Esophagus squamous epithelium (tissue), 5 donors: ENCODE data around the gene BCAR3. TPM values are rescaled to one million over a fixed set of nuclear protein-coding genes. Genes with fewer than 3 reads are reported as not detected.

Experiments used
- DNase-seq: peaks from one replicate; lab custom pipeline; 2025; lab: John Stamatoyannopoulos, UW
- H3K27ac ChIP-seq, 4 donors: fragments of 200-600 bp; sonication (generic); one replicate each; pipeline ENCODE4 v1.5.1; 2016 to 2019; ENCODE audit warnings: mild to moderate bottlenecking in 1 of 4
- H3K27me3 ChIP-seq, 4 donors: fragments of 200-600 bp; sonication (generic); 1 replicate in 3 of 4; 2 replicates in 1 of 4; pipeline versions ENCODE4 v1.5.1 to v1.6.0; 2017 to 2021; ENCODE audit warnings: antibody characterized with exemption in 1 of 4
- H3K36me3 ChIP-seq, 3 donors: fragments of 200-600 bp; sonication (generic); one replicate each; pipeline ENCODE4 v1.5.1; 2016 to 2019
- H3K4me1 ChIP-seq, 3 donors: fragments of 200-600 bp; sonication (generic); one replicate each; pipeline ENCODE4 v1.5.1; 2017 to 2019
- H3K4me3 ChIP-seq, 4 donors: fragments of 200-600 bp; sonication (generic); 1 replicate in 3 of 4; 2 replicates in 1 of 4; pipeline ENCODE4 v1.5.1; 2016 to 2019; ENCODE audit warnings: mild to moderate bottlenecking in 2 of 4, moderate library complexity in 1 of 4
- H3K9me3 ChIP-seq, 3 donors: fragments of 200-600 bp; sonication (generic); one replicate each; pipeline ENCODE4 v1.5.1; 2016 to 2019
- POLR2A ChIP-seq, 4 donors: fragments of 450-650 bp; IDR thresholded peaks; one replicate each; pipeline ENCODE4 v1.6.1; 2017; ENCODE audit warnings: antibody characterized with exemption in 4 of 4, mild to moderate bottlenecking in 4 of 4, moderate library complexity in 3 of 4
- WGBS, 2 donors: methylation state at CpG; one replicate each; pipeline ENCODE4 v1.1.5; 2018; 5-methylcytosine and 5-hydroxymethylcytosine counted together
- intact Hi-C: fragments of 100-400 bp; cut with DNase I; formaldehyde crosslinking; loops from one replicate; pipeline ENCODE4 v1.15.0; 2022
- total RNA-seq, 4 donors: library from RNA; depleted of rRNA; stranded (reverse); fragments of >200 nt; gene quantifications; one replicate each; pipeline ENCODE4 v1.1.0, GENCODE V29; 2016
- TF ChIP-seq, protein P1 (sequence below), 6 experiments: fragments of 450-650 bp in 4 of 6; fragments of 200-600 bp in 2 of 6; sonication (generic) in 2 of 6; IDR thresholded peaks; one replicate each; pipeline ENCODE4 v1.5.1; 2016 to 2019; ENCODE audit warnings: antibody characterized with exemption in 6 of 6, mild to moderate bottlenecking in 4 of 6, moderate library complexity in 4 of 6
- donor health status: DM: yes; HTN: yes; CAD: no.

BCAR3 gene
- total RNA-seq, 4 donors from 2014 or later = 6.9 to 17.5 (median 9.4) TPM

DNA sequence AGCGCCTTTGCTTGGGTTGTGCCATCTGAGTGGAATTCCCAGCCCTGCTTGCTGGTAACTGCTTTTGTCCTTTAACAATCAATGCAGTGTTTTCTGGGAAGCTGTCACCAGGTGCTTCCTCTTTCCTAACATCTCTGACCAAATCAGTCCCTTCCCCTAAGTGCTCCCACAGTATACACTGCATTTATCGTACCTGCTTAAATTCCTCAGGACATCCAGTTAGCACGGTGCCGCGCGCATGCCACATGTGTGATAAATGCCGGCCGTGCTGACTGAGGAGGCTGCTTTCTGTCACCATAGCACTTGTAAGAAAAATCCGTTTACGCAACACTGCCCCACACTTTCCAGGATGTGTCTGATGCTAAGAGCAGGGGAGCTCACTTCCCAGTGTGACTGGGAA lies 115.4 kb downstream of the BCAR3 start:
- WGBS, 2 donors = 82 to 85% methylated on average over 6 to 10 of the region's 10 CpGs
- no peak for DNase-seq
- TF ChIP-seq POLR2A (IDR thresholded peaks at IDR 0.05) = no peak
- TF ChIP-seq, protein P1, sequence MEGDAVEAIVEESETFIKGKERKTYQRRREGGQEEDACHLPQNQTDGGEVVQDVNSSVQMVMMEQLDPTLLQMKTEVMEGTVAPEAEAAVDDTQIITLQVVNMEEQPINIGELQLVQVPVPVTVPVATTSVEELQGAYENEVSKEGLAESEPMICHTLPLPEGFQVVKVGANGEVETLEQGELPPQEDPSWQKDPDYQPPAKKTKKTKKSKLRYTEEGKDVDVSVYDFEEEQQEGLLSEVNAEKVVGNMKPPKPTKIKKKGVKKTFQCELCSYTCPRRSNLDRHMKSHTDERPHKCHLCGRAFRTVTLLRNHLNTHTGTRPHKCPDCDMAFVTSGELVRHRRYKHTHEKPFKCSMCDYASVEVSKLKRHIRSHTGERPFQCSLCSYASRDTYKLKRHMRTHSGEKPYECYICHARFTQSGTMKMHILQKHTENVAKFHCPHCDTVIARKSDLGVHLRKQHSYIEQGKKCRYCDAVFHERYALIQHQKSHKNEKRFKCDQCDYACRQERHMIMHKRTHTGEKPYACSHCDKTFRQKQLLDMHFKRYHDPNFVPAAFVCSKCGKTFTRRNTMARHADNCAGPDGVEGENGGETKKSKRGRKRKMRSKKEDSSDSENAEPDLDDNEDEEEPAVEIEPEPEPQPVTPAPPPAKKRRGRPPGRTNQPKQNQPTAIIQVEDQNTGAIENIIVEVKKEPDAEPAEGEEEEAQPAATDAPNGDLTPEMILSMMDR (IDR thresholded peaks at IDR 0.05) = no peak

DNA sequence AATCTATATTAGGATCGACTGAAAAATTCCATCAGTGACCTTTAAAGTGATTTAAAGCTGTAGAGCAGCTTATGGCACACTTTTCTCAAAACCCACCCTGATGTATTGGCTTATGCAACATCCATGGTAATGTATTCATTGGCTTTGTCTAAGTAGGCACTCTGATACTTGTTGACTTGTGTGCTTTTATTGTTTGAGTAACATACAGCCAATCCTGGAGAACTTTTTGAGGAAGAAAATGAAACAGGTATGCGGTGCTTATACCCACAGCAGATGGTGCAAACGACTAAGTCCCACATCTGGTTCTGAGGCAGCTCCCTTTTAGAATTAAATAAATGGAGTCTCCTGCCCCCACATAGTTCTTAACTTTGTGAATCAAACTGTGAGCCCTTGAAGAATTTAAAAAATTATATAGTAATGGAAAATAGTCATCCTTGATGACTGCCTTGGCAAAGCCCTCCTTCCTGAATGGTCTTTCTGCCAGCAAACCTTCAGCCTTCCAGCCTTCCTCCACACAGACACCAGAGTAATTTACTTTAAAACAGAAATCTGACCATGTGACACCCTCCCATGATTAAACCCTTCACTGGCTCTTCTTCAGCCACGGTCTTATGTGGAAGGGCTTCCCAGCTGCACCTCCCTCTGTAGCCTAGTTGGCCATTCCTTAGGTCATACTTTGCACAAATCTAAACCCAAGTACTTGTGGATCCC lies 116.0 kb downstream of the BCAR3 start:
- Histone ChIP-seq H3K4me3 (no peak overlapping the region), H3K27me3 (no peaks in the 10 kb centered on the region), H3K36me3 (peaks cover 0 to 93% (median 0%) of the 10 kb centered on the region in 3 donors), H3K4me1 (peaks cover 0 to 29% (median 3%) of the 10 kb centered on the region in 3 donors), H3K27ac (peak overlapping the region in 3 of 4 donors; percentile 9 to 71 (median 47)), H3K9me3 (no peaks in the 10 kb centered on the region)
- intact Hi-C loops = no loop called here
- no peak for DNase-seq
- 69 to 80% methylated on average over 4 of the region's 4 CpGs for WGBS, 2 donors
- TF ChIP-seq, protein P1 (IDR thresholded peaks at IDR 0.05) = no peak
- TF ChIP-seq POLR2A (IDR thresholded peaks at IDR 0.05) = no peak

More for the DNA sequence above, 115.4 kb downstream of the BCAR3 start:
- H3K27ac ChIP-seq = peak overlapping the region in 3 of 4 donors; percentile 9 to 71 (median 53)
- no peak overlapping the region for H3K4me3 ChIP-seq
- H3K4me1 ChIP-seq = peaks cover 0 to 29% (median 3%) of the 10 kb centered on the region in 3 donors
- intact Hi-C loops = no loop called here
- H3K36me3 ChIP-seq = peaks cover 0 to 95% (median 0%) of the 10 kb centered on the region in 3 donors
- H3K27me3 ChIP-seq = no peaks in the 10 kb centered on the region
- no peaks in the 10 kb centered on the region for H3K9me3 ChIP-seq

DNA sequence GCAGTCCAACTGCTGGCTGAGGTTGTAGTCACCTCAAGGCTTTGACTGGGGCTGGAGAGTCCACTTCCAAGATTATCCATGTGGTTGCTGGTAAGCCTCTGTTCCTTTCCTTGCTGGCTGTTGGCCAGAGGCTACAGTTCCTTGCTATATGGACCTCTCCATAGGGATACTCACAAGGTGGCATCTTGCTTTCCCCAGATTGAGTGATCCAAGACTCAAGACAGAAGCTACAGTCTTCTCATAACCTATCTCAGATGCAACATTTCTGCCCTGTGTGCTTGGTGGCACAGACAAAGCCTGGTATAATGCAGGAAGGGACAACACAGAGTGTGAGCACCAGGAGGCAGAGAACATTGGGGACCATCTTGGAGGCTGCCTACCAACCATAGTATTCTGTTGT lies 121.9 kb downstream of the BCAR3 start:
- no peak overlapping the region for H3K27ac ChIP-seq
- no peak for DNase-seq
- no peaks in the 10 kb centered on the region for H3K27me3 ChIP-seq
- peaks cover 0 to 3% (median 0%) of the 10 kb centered on the region in 3 donors for H3K4me1 ChIP-seq
- intact Hi-C loops = no loop called here
- H3K36me3 ChIP-seq = peaks cover 0 to 47% (median 0%) of the 10 kb centered on the region in 3 donors
- no peaks in the 10 kb centered on the region for H3K9me3 ChIP-seq
- no peak overlapping the region for H3K4me3 ChIP-seq
- no peak for TF ChIP-seq POLR2A (IDR thresholded peaks at IDR 0.05)
- TF ChIP-seq, protein P1 (IDR thresholded peaks at IDR 0.05) = no peak

DNA sequence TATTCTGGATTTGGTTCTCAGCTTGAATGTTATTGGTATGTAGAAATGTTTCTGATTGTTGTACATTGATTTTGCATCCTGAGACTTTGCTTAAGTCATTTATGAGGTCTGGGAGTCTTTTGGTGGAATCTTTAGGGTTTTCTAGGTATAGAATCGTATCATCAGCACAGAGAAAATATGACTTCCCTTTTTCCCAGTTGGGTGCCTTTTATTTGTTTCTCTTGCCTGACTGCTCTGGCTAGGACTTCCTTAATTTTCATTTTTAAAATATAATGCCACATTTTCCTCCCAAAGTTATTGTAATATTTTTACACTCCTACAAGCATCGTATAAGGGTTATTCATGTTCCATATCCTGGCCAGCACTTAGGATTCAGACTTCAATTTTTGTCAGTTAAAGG lies 122.6 kb downstream of the BCAR3 start:
- no peaks in the 10 kb centered on the region for H3K9me3 ChIP-seq
- H3K36me3 ChIP-seq = peaks cover 0 to 42% (median 0%) of the 10 kb centered on the region in 3 donors
- no peak for TF ChIP-seq POLR2A (IDR thresholded peaks at IDR 0.05)
- TF ChIP-seq, protein P1 (IDR thresholded peaks at IDR 0.05) = no peak
- 78 to 84% methylated on average over 2 of the region's 2 CpGs for WGBS, 2 donors
- H3K27ac ChIP-seq = no peak overlapping the region
- intact Hi-C loops = no loop called here
- no peak for DNase-seq
- H3K4me1 ChIP-seq = peaks cover 0 to 9% (median 3%) of the 10 kb centered on the region in 3 donors
- H3K27me3 ChIP-seq = no peaks in the 10 kb centered on the region
- H3K4me3 ChIP-seq = no peak overlapping the region

DNA sequence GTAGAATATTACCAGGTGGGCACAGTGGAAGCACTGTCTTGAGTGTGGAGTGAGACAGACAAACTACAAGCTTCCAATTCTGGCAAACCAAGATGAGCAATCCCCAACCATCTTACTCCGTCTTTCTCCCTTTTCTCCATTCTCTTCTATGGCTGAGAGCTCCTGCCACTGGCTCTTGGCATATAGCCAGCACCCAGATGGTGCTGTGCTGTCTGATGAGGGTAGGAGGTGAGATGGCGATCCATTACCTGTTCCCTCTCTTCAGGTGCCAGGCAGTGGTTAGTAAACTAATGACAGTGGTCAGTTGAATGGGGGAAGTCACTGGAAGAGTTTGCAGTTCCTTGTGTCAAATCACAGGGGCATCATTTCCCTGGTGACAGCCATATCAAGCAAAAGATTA lies 125.3 kb downstream of the BCAR3 start:
- Histone ChIP-seq H3K27me3 (no peaks in the 10 kb centered on the region), H3K9me3 (no peaks in the 10 kb centered on the region), H3K4me1 (peaks cover 0 to 31% (median 3%) of the 10 kb centered on the region in 3 donors), H3K4me3 (no peak overlapping the region), H3K36me3 (peaks cover 0 to 20% (median 0%) of the 10 kb centered on the region in 3 donors), H3K27ac (peak overlapping the region in 1 of 4 donors; percentile 53)
- no peak for DNase-seq
- TF ChIP-seq, protein P1 (IDR thresholded peaks at IDR 0.05) = no peak
- TF ChIP-seq POLR2A (IDR thresholded peaks at IDR 0.05) = no peak
- intact Hi-C loops = no loop called here
- 85 to 90% methylated on average over 2 of the region's 2 CpGs for WGBS, 2 donors
